ENCODE results near the gene TMEM150C. TPM values are rescaled to one million over a fixed set of nuclear protein-coding genes. Genes with fewer than 3 reads are reported as not detected.

The TMEM150C gene
- total RNA-seq = 7.3 and 8.6 TPM in 2 replicates
- long read RNA-seq, transcript TMEM150C-204 (8 exons, 3,296 nt) = minor isoform, 5 of 39 reads
- long read RNA-seq, transcript TMEM150C-201 (8 exons, 1,990 nt) = major isoform, 28 of 39 reads
- long read RNA-seq, partial matches to known transcripts = 4 of 39 reads
- long read RNA-seq, other reads (novel, unspliced or antisense) = 2 of 39 reads

- DNase-seq (ENCODE audit: low spot score, unreplicated experiment) = peak; percentile 62
- peak; percentile 46 for TF ChIP-seq CTCF (IDR thresholded peaks at IDR 0.05; ENCODE audit: unreplicated experiment)
- no peaks in the 10 kb centered on the region for H3K9me3 Mint-ChIP-seq (ENCODE audit: low read depth)
- no peaks in the 10 kb centered on the region for H3K36me3 Mint-ChIP-seq (ENCODE audit: insufficient read depth)
- H3K4me3 Mint-ChIP-seq (ENCODE audit: low read depth) = peak within 1 kb of the TSS; percentile 87
- H3K27ac Mint-ChIP-seq = peak within 1 kb of the TSS; percentile 92
- H3K27me3 Mint-ChIP-seq = peaks cover 11% of the 10 kb centered on the region
- H3K4me1 Mint-ChIP-seq (ENCODE audit: low read depth) = peaks cover 21% of the 10 kb centered on the region
Measured at GRCh38 chr4:82561786-82562563, at the start of gene TMEM150C. Gene TMEM150C, minus strand, starts transcription at chr4:82561988. Its CDS starts 57,331 bp downstream, at chr4:82504657.

GRCh38 chr4:82611527-82611926 is 49.7 kb upstream of the TMEM150C start:
- peaks cover 5% of the 10 kb centered on the region for H3K4me1 Mint-ChIP-seq (ENCODE audit: low read depth)
- TF ChIP-seq CTCF (IDR thresholded peaks at IDR 0.05; ENCODE audit: unreplicated experiment) = no peak
- no peaks in the 10 kb centered on the region for H3K27me3 Mint-ChIP-seq
- no peak overlapping the region for H3K4me3 Mint-ChIP-seq (ENCODE audit: low read depth)
- no peaks in the 10 kb centered on the region for H3K9me3 Mint-ChIP-seq (ENCODE audit: low read depth)
- no peak for DNase-seq (ENCODE audit: low spot score, unreplicated experiment)
- H3K36me3 Mint-ChIP-seq (ENCODE audit: insufficient read depth) = no peaks in the 10 kb centered on the region
- no peak overlapping the region for H3K27ac Mint-ChIP-seq

GRCh38 chr4:82610041-82610440 is 48.3 kb upstream of the TMEM150C start:
- Mint-ChIP-seq H3K27ac (no peak overlapping the region), H3K36me3 (ENCODE audit: insufficient read depth) (no peaks in the 10 kb centered on the region), H3K4me1 (ENCODE audit: low read depth) (peaks cover 5% of the 10 kb centered on the region), H3K4me3 (ENCODE audit: low read depth) (no peak overlapping the region), H3K27me3 (peaks cover 3% of the 10 kb centered on the region), H3K9me3 (ENCODE audit: low read depth) (peaks cover 3% of the 10 kb centered on the region)
- DNase-seq (ENCODE audit: low spot score, unreplicated experiment) = no peak
- TF ChIP-seq CTCF (IDR thresholded peaks at IDR 0.05; ENCODE audit: unreplicated experiment) = no peak

- H3K36me3 Mint-ChIP-seq (ENCODE audit: insufficient read depth) = no peaks in the 10 kb centered on the region
- TF ChIP-seq CTCF (IDR thresholded peaks at IDR 0.05; ENCODE audit: unreplicated experiment) = no peak
- H3K9me3 Mint-ChIP-seq (ENCODE audit: low read depth) = peaks cover 3% of the 10 kb centered on the region
- H3K27ac Mint-ChIP-seq = no peak overlapping the region
- H3K27me3 Mint-ChIP-seq = peaks cover 3% of the 10 kb centered on the region
- peaks cover 4% of the 10 kb centered on the region for H3K4me1 Mint-ChIP-seq (ENCODE audit: low read depth)
- no peak for DNase-seq (ENCODE audit: low spot score, unreplicated experiment)
- no peak overlapping the region for H3K4me3 Mint-ChIP-seq (ENCODE audit: low read depth)
Measured at GRCh38 chr4:82606622-82607021, 44.8 kb upstream of the TMEM150C start.

- no peak overlapping the region for H3K4me3 Mint-ChIP-seq (ENCODE audit: low read depth)
- H3K9me3 Mint-ChIP-seq (ENCODE audit: low read depth) = peaks cover 3% of the 10 kb centered on the region
- H3K36me3 Mint-ChIP-seq (ENCODE audit: insufficient read depth) = no peaks in the 10 kb centered on the region
- no peak for TF ChIP-seq CTCF (IDR thresholded peaks at IDR 0.05; ENCODE audit: unreplicated experiment)
- H3K27ac Mint-ChIP-seq = no peak overlapping the region
- H3K4me1 Mint-ChIP-seq (ENCODE audit: low read depth) = no peaks in the 10 kb centered on the region
- H3K27me3 Mint-ChIP-seq = peaks cover 3% of the 10 kb centered on the region
- no peak for DNase-seq (ENCODE audit: low spot score, unreplicated experiment)
Measured at GRCh38 chr4:82604522-82604921, 42.7 kb upstream of the TMEM150C start.

Data from progenitor cell of endocrine pancreas (in vitro differentiated cells).